HepG2 (cell line): ENCODE data around the gene SGSM1. TPM values are rescaled to one million over a fixed set of nuclear protein-coding genes. Genes with fewer than 3 reads are reported as not detected.

ENCODE experiments used
- HOXD1 ChIP-seq: sonication (generic); formaldehyde crosslinking; IDR thresholded peaks from 2 replicates; pipeline ENCODE4 v1.5.0; 2020; ENCODE audit warnings: missing genetic modification reagents
- MBD4 ChIP-seq: IDR thresholded peaks from 2 replicates; pipeline ENCODE4 v1.6.1; 2012; ENCODE audit warnings: low read length, inconsistent platforms, borderline replicate concordance
- MTF1 ChIP-seq: sonication (generic); formaldehyde crosslinking; IDR thresholded peaks from 2 replicates; pipeline ENCODE4 v1.5.0; 2020; ENCODE audit warnings: missing genetic modification reagents
- NFE2L2 ChIP-seq: fragments of 150-350 bp; IDR thresholded peaks from 2 replicates; pipeline ENCODE4 v1.6.1; 2014; ENCODE audit warnings: low read length
- NR2F1 ChIP-seq, 2 experiments: fragments of 450-650 bp in 1 of 2; formaldehyde crosslinking in 1 of 2; IDR thresholded peaks; 2 replicates each; pipeline versions ENCODE4 v1.5.0 to v1.6.1; 2016 to 2020; ENCODE audit warnings: mild to moderate bottlenecking in 1 of 2, missing compliant biosample characterization in 1 of 2, missing genetic modification reagents in 1 of 2, moderate library complexity in 1 of 2
- PTBP1 ChIP-seq: fragments of 200-400 bp; formaldehyde crosslinking; IDR thresholded peaks from 2 replicates; pipeline ENCODE4 v1.6.1; 2018; ENCODE audit warnings: low read length, low read depth; ENCODE audit not compliant: poor library complexity, severe bottlenecking
- SAFB2 ChIP-seq: sonication (generic); formaldehyde crosslinking; IDR thresholded peaks from 2 replicates; pipeline ENCODE4 v1.5.1; 2020; ENCODE audit warnings: missing genetic modification reagents, low read depth, mild to moderate bottlenecking, borderline replicate concordance
- SP140L ChIP-seq: sonication (generic); formaldehyde crosslinking; IDR thresholded peaks from 2 replicates; pipeline ENCODE4 v1.4.0; 2020; ENCODE audit warnings: missing genetic modification reagents, borderline replicate concordance
- SRY ChIP-seq: sonication (generic); formaldehyde crosslinking; IDR thresholded peaks from 2 replicates; pipeline ENCODE4 v1.8.0; 2022; ENCODE audit warnings: mild to moderate bottlenecking, missing genetic modification reagents
- STAT6 ChIP-seq: sonication (generic); formaldehyde crosslinking; IDR thresholded peaks from 2 replicates; pipeline ENCODE4 v1.4.0; 2020; ENCODE audit warnings: missing genetic modification reagents, mild to moderate bottlenecking, borderline replicate concordance
- TERF1 ChIP-seq: sonication (generic); formaldehyde crosslinking; IDR thresholded peaks from 2 replicates; pipeline ENCODE4 v1.8.0; 2022; ENCODE audit warnings: mild to moderate bottlenecking, missing genetic modification reagents, moderate library complexity
- ZBTB49 ChIP-seq: sonication (generic); formaldehyde crosslinking; IDR thresholded peaks from 2 replicates; pipeline ENCODE4 v1.4.0; 2020; ENCODE audit warnings: missing genetic modification reagents, borderline replicate concordance
- ZIK1 ChIP-seq: sonication (generic); formaldehyde crosslinking; IDR thresholded peaks from 2 replicates; pipeline ENCODE4 v1.5.0; 2020; ENCODE audit warnings: mild to moderate bottlenecking, low read depth, missing genetic modification reagents, borderline replicate concordance
- ZNF280B ChIP-seq: sonication (generic); formaldehyde crosslinking; IDR thresholded peaks from 2 replicates; pipeline ENCODE4 v1.5.0; 2020; ENCODE audit warnings: missing genetic modification reagents, mild to moderate bottlenecking, borderline replicate concordance
- ZNF510 ChIP-seq: sonication (generic); formaldehyde crosslinking; IDR thresholded peaks from 2 replicates; pipeline ENCODE4 v1.4.0; 2020; ENCODE audit warnings: low read depth, mild to moderate bottlenecking, missing genetic modification reagents
- ZNF513 ChIP-seq: sonication (generic); formaldehyde crosslinking; conservative IDR thresholded peaks from 2 replicates; pipeline ENCODE4 v1.5.0; 2020; ENCODE audit warnings: missing genetic modification reagents
- ZNF660 ChIP-seq: sonication (generic); formaldehyde crosslinking; IDR thresholded peaks from 2 replicates; pipeline ENCODE4 v1.5.1; 2020; ENCODE audit warnings: mild to moderate bottlenecking, low read depth, missing genetic modification reagents, borderline replicate concordance
- ZNF878 ChIP-seq: sonication (generic); formaldehyde crosslinking; IDR thresholded peaks from 2 replicates; pipeline ENCODE4 v1.8.1; 2023; ENCODE audit warnings: mild to moderate bottlenecking, missing genetic modification reagents, moderate library complexity
- polyA plus RNA-seq, 8 experiments: library from polyadenylated mRNA; depleted of rRNA in 3 of 8; stranded (reverse) in 7 of 8; unstranded in 1 of 8; fragments of >200 nt; fragmentation: Illumina TruSeq in 4 of 8; extraction: Trizol in 4 of 8; gene quantifications; 2 replicates each; pipeline versions ENCODE4 v1.2.1 to v1.2.3, GENCODE V29; 2011 to 2016; ENCODE audit warnings: low read depth in 4 of 8, missing spikeins in 1 of 8, mixed read lengths in 1 of 8; ENCODE audit not compliant: insufficient read depth in 1 of 8
- total RNA-seq, 5 experiments: library from RNA; depleted of rRNA; stranded (reverse); fragments of >200 nt; fragmentation: Illumina TruSeq; extraction: Trizol; gene quantifications; 2 replicates each; pipeline ENCODE4 v1.2.3, GENCODE V29; 2016; ENCODE audit warnings: low read depth in 1 of 5

The SGSM1 gene
- total and polyA plus RNA-seq, 2 of the 13 experiments (the other 11 are each of a cell fraction or from before 2014, with no cell fraction given) = 0.07 TPM; not detected in 1

GRCh38 chr22:24951942-24952836, 146.2 kb downstream of the SGSM1 start, which contains the start of gene KIAA1671 (continued):
- TF ChIP-seq HOXD1 = no peak
- no peak for TF ChIP-seq TERF1
- TF ChIP-seq ZIK1 (CRISPR knock-in tag) = peak; percentile 60; the same call in 1 of the 2 replicates
- TF ChIP-seq ZNF510 (CRISPR knock-in tag) = no peak
- peak; percentile 68 to 97 for TF ChIP-seq NR2F1 (CRISPR knock-in tag; IDR thresholded peaks at IDR 0.05)
- no peak for TF ChIP-seq MTF1 (CRISPR knock-in tag)
- no peak for TF ChIP-seq PTBP1
- no peak for TF ChIP-seq ZNF513
- no peak for TF ChIP-seq ZNF660 (CRISPR knock-in tag)
- no peak for TF ChIP-seq SP140L (CRISPR knock-in tag)
- TF ChIP-seq ZNF878 (CRISPR knock-in tag) = no peak; the same call in 1 of the 2 replicates
- 0 out of 2 replicates have a peak, but pooled peaks have one; percentile 7 for TF ChIP-seq ZNF280B (CRISPR knock-in tag)
- no peak for TF ChIP-seq SAFB2 (CRISPR knock-in tag)
- no peak for TF ChIP-seq ZBTB49 (CRISPR knock-in tag)
- TF ChIP-seq STAT6 = no peak
- no peak for TF ChIP-seq MBD4
- TF ChIP-seq SRY = peak; percentile 82
- no peak for TF ChIP-seq NFE2L2
